K562 (cell line): ENCODE measurements around the gene ZBTB22. TPM values are rescaled to one million over a fixed set of nuclear protein-coding genes. Genes with fewer than 3 reads are reported as not detected.

ENCODE experiments used
- ATAC-seq: fragments of 200-7000 bp; cut with Tn5 transposase; 3 replicates; pipeline ENCODE4 v1.9.1; 2020; ENCODE audit warnings: moderate library complexity
- BruUV-seq: library from RNA; stranded (reverse); fragments of 400-500 nt; replicated peaks from 2 replicates; lab custom pipeline; 2021; lab: Mats Ljungman, UMichigan
- CTCF ChIA-PET: fragments of 300-600 bp; formaldehyde crosslinking; extraction: SDS; loops from one replicate; lab custom pipeline; 2021; ENCODE audit warnings: low intra/inter-chr PET ratio; lab: Yijun Ruan, JAX
- POLR2A ChIA-PET: fragments of 300-600, 350-650 bp; sonication (Branson Sonifier 250); formaldehyde crosslinking; extraction: SDS; loops from one replicate; lab custom pipeline; 2021; ENCODE audit warnings: antibody characterized with exemption, inconsistent platforms; lab: Yijun Ruan, JAX
- DNase-seq, 4 experiments: peaks; one replicate each; pipeline versions ENCODE4 v3.0.0 to v3.0.0-alpha.2; 2011 to 2018; ENCODE audit warnings: low spot score in 3 of 4, mixed read lengths in 3 of 4; ENCODE audit errors: extremely low read depth in 1 of 4
- FAIRE-seq: peaks from 2 replicates; lab custom pipeline; 2011; peaks lifted over from hg19 to GRCh38; lab: Jason Lieb, UNC
- H2AFZ ChIP-seq: 2 replicates; pipeline ENCODE4 v1.6.0; 2011; ENCODE audit warnings: low read depth, low read length, control low read depth, inconsistent platforms
- H3K27ac ChIP-seq: fragments of 200-600 bp; 3 replicates; pipeline ENCODE4 v1.8.0; 2011; ENCODE audit warnings: low read depth, mild to moderate bottlenecking, control low read depth, inconsistent platforms, low read length, moderate library complexity, mixed read lengths; ENCODE audit errors: extremely low read depth
- H3K27me3 ChIP-seq, 2 experiments: fragments of 300-600 bp in 1 of 2; 2 replicates in 1 of 2; 3 replicates in 1 of 2; pipeline versions ENCODE4 v1.6.0 to v1.8.0; 2011; ENCODE audit warnings: inconsistent platforms in 2 of 2, low read length in 2 of 2, mild to moderate bottlenecking in 1 of 2, mixed read lengths in 1 of 2, moderate library complexity in 1 of 2; ENCODE audit not compliant: control insufficient read depth in 2 of 2, insufficient read depth in 2 of 2
- H3K36me3 ChIP-seq: fragments of 300-600 bp; 3 replicates; pipeline ENCODE4 v1.8.0; 2011; ENCODE audit warnings: mild to moderate bottlenecking, low read length, inconsistent platforms; ENCODE audit not compliant: control insufficient read depth, insufficient read depth
- H3K4me1 ChIP-seq, 2 experiments: fragments of 200-600 bp in 1 of 2; replicated peaks in 1 of 2; 2 replicates in 1 of 2; 3 replicates in 1 of 2; pipeline versions ENCODE4 v1.5.1 to v1.8.0; 2011; ENCODE audit warnings: inconsistent platforms in 2 of 2, low read length in 2 of 2, mild to moderate bottlenecking in 1 of 2, mixed read lengths in 1 of 2, moderate library complexity in 1 of 2; ENCODE audit not compliant: control insufficient read depth in 2 of 2, insufficient read depth in 2 of 2
- H3K4me2 ChIP-seq: 2 replicates; pipeline ENCODE4 v1.6.1; 2011; ENCODE audit warnings: low read length, control low read depth, inconsistent platforms, mixed read lengths; ENCODE audit not compliant: insufficient read depth
- H3K4me3 ChIP-seq: fragments of 200-600 bp; sonication (generic), shearing (Covaris generic); 2 replicates; pipeline ENCODE4 v1.5.1; 2016; ENCODE audit warnings: control low read depth, inconsistent platforms
- H3K79me2 ChIP-seq: fragments of 200-600 bp; 3 replicates; pipeline ENCODE4 v1.8.0; 2011; ENCODE audit warnings: low read length, inconsistent platforms; ENCODE audit not compliant: control insufficient read depth, insufficient read depth
- H3K9ac ChIP-seq, 2 experiments: 2 replicates each; pipeline versions ENCODE4 v1.6.0 to v1.6.1; 2011; ENCODE audit warnings: low read depth in 2 of 2, low read length in 2 of 2, control low read depth in 1 of 2, inconsistent platforms in 1 of 2, mild to moderate bottlenecking in 1 of 2, mixed read lengths in 1 of 2; ENCODE audit not compliant: insufficient read depth in 1 of 2
- H3K9me1 ChIP-seq: one replicate; pipeline ENCODE4 v1.6.0; 2011; ENCODE audit warnings: inconsistent platforms, mild to moderate bottlenecking, low read length, moderate library complexity; ENCODE audit not compliant: control insufficient read depth, insufficient read depth
- H3K9me3 ChIP-seq: replicated peaks from 2 replicates; pipeline ENCODE4 v1.5.1; 2011; ENCODE audit warnings: low read depth, low read length, inconsistent platforms; ENCODE audit not compliant: control insufficient read depth, insufficient read depth
- H4K20me1 ChIP-seq: replicated peaks from 2 replicates; pipeline ENCODE4 v1.6.1; 2011; ENCODE audit warnings: low read length, inconsistent platforms, mixed read lengths; ENCODE audit not compliant: control insufficient read depth, insufficient read depth
- BRD9 ChIP-seq: fragments of 450-650 bp; IDR thresholded peaks from 2 replicates; pipeline ENCODE4 v1.6.1; 2018; ENCODE audit warnings: low read depth; ENCODE audit not compliant: partially characterized antibody
- BRF1 ChIP-seq: IDR thresholded peaks from 3 replicates; pipeline ENCODE4 v1.6.1; 2011; ENCODE audit warnings: borderline replicate concordance, mild to moderate bottlenecking; ENCODE audit not compliant: insufficient read length; ENCODE audit errors: extremely low read depth
- CC2D1A ChIP-seq: fragments of 450-650 bp; IDR thresholded peaks from 2 replicates; pipeline ENCODE4 v1.6.1; 2017; ENCODE audit warnings: mild to moderate bottlenecking
- ERF ChIP-seq: fragments of 450-650 bp; formaldehyde crosslinking; IDR thresholded peaks from 2 replicates; pipeline ENCODE4 v1.4.0; 2020; ENCODE audit warnings: mild to moderate bottlenecking, mixed read lengths
- LARP7 ChIP-seq: fragments of 450-650 bp; IDR thresholded peaks from 2 replicates; pipeline ENCODE4 v1.6.1; 2016
- MCM2 ChIP-seq: fragments of 450-650 bp; IDR thresholded peaks from 2 replicates; pipeline ENCODE4 v1.6.1; 2017; ENCODE audit warnings: low read depth, mild to moderate bottlenecking
- MIER1 ChIP-seq: fragments of 450-650 bp; IDR thresholded peaks from 2 replicates; pipeline ENCODE4 v1.6.1; 2016; ENCODE audit warnings: antibody characterized with exemption, mild to moderate bottlenecking, low read depth
- NBN ChIP-seq: fragments of 450-650 bp; IDR thresholded peaks from 2 replicates; pipeline ENCODE4 v1.6.1; 2016; ENCODE audit warnings: low read depth, mild to moderate bottlenecking
- NR2C2 ChIP-seq, 2 experiments: fragments of 200-800 bp in 1 of 2; sonication (Bioruptor generic) in 1 of 2; sonication (generic) in 1 of 2; formaldehyde crosslinking in 1 of 2; IDR thresholded peaks; 2 replicates each; pipeline versions ENCODE4 v1.6.1 to v1.8.0; 2016 to 2022; ENCODE audit warnings: mild to moderate bottlenecking in 1 of 2, missing compliant biosample characterization in 1 of 2, missing genetic modification characterization in 1 of 2, missing genetic modification reagents in 1 of 2
- ZKSCAN3 ChIP-seq: fragments of 250-450 bp; sonication (Bioruptor Pico); IDR thresholded peaks from 2 replicates; pipeline ENCODE4 v1.4.0; 2020
- WGBS: fragments of 100-300 bp; shearing (Covaris generic); methylation state at CpG from one replicate; pipeline ENCODE4 v1.1.6; 2016; ENCODE audit warnings: low coverage, mixed read lengths; ENCODE audit not compliant: insufficient coverage; ENCODE audit errors: missing lambda C conversion rate; 5-methylcytosine and 5-hydroxymethylcytosine counted together
- in situ Hi-C: fragments of 300-500 bp; cut with MboI; formaldehyde crosslinking; loops from 4 replicates; pipeline ENCODE4 v1.15.0; 2018; ENCODE audit warnings: inconsistent platforms, mixed read lengths
- intact Hi-C: fragments of 100-400 bp; cut with micrococcal nuclease; formaldehyde crosslinking; loops from 2 replicates; pipeline ENCODE4 v1.14.2; 2022
- polyA plus RNA-seq, 8 experiments: library from polyadenylated mRNA; depleted of rRNA in 4 of 8; stranded (reverse) in 5 of 8; unstranded in 3 of 8; fragments of >200 nt; fragmentation: Nextera tagmentation in 2 of 8; fragmentation: Illumina TruSeq in 1 of 8; extraction: Ambion mirVana in 2 of 8; extraction: Trizol in 1 of 8; gene quantifications; 2 replicates each; pipeline versions ENCODE4 v1.2.1 to v1.2.3, GENCODE V29; 2011 to 2014; ENCODE audit warnings: inconsistent platforms in 1 of 8, missing spikeins in 1 of 8
- total RNA-seq, 7 experiments: library from RNA; depleted of rRNA in 6 of 7; stranded (reverse); fragments of >200 nt in 6 of 7; fragmentation: Illumina TruSeq in 2 of 7; extraction: Trizol in 2 of 7; gene quantifications; 2 replicates each; pipeline versions ENCODE4 v1.2.1 to v1.2.3, GENCODE V29; 2011 to 2021; ENCODE audit warnings: low replicate concordance in 1 of 7
- TF ChIP-seq, protein P1 (sequence below), 2 experiments: IDR thresholded peaks in 1 of 2; conservative IDR thresholded peaks in 1 of 2; 2 replicates each; pipeline ENCODE4 v1.6.1; 2016; ENCODE audit warnings: low read depth in 2 of 2, mild to moderate bottlenecking in 1 of 2, missing compliant biosample characterization in 1 of 2, missing genetic modification characterization in 1 of 2, moderate library complexity in 1 of 2
- TF ChIP-seq, protein P2 (sequence below): sonication (generic); formaldehyde crosslinking; IDR thresholded peaks from 2 replicates; pipeline ENCODE4 v1.8.0; 2022; ENCODE audit warnings: mild to moderate bottlenecking, low read depth, missing genetic modification reagents
- TF ChIP-seq, protein P3 (sequence below): fragments of 150-350 bp; IDR thresholded peaks from 2 replicates; pipeline ENCODE4 v1.6.1; 2014; ENCODE audit warnings: low read depth, mild to moderate bottlenecking, low read length, borderline replicate concordance

ZBTB22 gene
- total and polyA plus RNA-seq, 9 of the 15 experiments (the other 6 are each of a cell fraction or from before 2014, with no cell fraction given) = 0.21 to 11.9 (median 7.1) TPM

DNA sequence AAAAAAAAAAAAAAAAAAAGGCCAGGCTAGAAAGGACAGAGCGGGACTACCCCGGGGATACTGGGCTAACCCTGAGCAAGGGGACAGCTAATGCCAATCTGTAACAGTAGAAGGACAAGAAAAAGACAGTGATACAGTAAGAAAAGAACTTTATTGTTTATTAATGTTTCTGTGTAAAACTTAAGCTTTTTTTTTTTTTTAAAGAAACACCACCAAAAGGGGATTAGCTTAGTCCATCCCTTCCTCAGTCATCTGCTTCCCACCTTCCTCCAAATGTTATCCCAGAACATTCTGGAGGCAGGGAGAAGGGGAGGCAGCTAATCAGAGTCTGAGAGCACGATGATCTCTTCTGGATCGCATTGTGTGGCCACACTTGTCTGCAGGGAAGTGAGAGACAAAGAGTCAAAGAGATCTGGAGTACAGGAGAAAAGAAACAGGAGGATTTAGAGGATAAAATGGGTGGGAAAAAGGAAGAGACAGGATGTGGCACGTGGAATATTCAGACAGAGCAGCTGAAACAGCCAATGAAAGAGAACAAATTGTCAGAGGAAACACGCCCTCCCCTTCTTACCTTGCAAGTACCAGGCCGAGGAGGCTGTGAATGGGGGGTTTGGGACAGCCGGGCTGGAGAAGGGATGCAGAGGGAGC, 1.0 kb upstream of the ZBTB22 start:
- 55% methylated on average over 8 of the region's 8 CpGs for WGBS
- ChIA-PET POLR2A (interaction anchor here (0.6 to 2.6 kb wide), 15 partner anchors 9 to 346 kb away, joined by 3 to 32 read pairs (median 3); partner anchors contain the start of genes CUTA, RGL2, RPS18 and VPS52), CTCF (no interaction called here)
- H3K9me1 ChIP-seq = peaks cover 3% of the 10 kb centered on the region
- in situ Hi-C loops (no loop called here), intact Hi-C loops (no loop called here)
- H3K27ac ChIP-seq = peak overlapping the region; percentile 79
- H3K4me3 ChIP-seq = peak overlapping the region; percentile 63
- peak overlapping the region; percentile 65 to 68 for H3K9ac ChIP-seq
- DNase-seq (peak in 1 of 4 experiments; percentile 23), FAIRE-seq (no peak), ATAC-seq (no peak)
- H3K36me3 ChIP-seq = peaks cover 43% of the 10 kb centered on the region
- no TSS peak for BruUV-seq
- peaks cover 56 to 72% of the 10 kb centered on the region in 2 experiments for H3K4me1 ChIP-seq
- peak overlapping the region; percentile 98; the same call in 1 of the 2 replicates for H2AFZ ChIP-seq
- H3K9me3 ChIP-seq = no peaks in the 10 kb centered on the region
- no peaks in the 10 kb centered on the region for H3K27me3 ChIP-seq
- 0 out of 2 replicates have a peak, but pooled peaks cover 3% of the 10 kb centered on the region for H4K20me1 ChIP-seq
- peak overlapping the region; percentile 97 for H3K4me2 ChIP-seq
- peaks cover 60% of the 10 kb centered on the region for H3K79me2 ChIP-seq
- TF ChIP-seq BRD9 (peak; percentile 49), ERF (CRISPR knock-in tag) (no peak), CC2D1A (no peak), NR2C2 (CRISPR knock-in tag; IDR thresholded peaks at IDR 0.05) (no peak), NR2C2 (tag; IDR thresholded peaks at IDR 0.05) (0 out of 2 replicates have a peak, but pooled peaks have one; percentile 35), BRF1 (no peak), NBN (0 out of 2 replicates have a peak, but pooled peaks have one; percentile 11), MIER1 (0 out of 2 replicates have a peak, but pooled peaks have one; percentile 56), MCM2 (no peak), LARP7 (0 out of 2 replicates have a peak, but pooled peaks have one; percentile 37), ZKSCAN3 (CRISPR knock-in tag) (no peak)
- TF ChIP-seq, protein P1, sequence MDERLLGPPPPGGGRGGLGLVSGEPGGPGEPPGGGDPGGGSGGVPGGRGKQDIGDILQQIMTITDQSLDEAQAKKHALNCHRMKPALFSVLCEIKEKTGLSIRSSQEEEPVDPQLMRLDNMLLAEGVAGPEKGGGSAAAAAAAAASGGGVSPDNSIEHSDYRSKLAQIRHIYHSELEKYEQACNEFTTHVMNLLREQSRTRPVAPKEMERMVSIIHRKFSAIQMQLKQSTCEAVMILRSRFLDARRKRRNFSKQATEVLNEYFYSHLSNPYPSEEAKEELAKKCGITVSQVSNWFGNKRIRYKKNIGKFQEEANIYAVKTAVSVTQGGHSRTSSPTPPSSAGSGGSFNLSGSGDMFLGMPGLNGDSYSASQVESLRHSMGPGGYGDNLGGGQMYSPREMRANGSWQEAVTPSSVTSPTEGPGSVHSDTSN (CRISPR knock-in tag; IDR thresholded peaks at IDR 0.05; ENCODE audit: low read depth) = no peak
- TF ChIP-seq, protein P1 (tag; conservative IDR thresholded peaks at IDR 0.05; ENCODE audit: low read depth) = no peak
- TF ChIP-seq, protein P2, sequence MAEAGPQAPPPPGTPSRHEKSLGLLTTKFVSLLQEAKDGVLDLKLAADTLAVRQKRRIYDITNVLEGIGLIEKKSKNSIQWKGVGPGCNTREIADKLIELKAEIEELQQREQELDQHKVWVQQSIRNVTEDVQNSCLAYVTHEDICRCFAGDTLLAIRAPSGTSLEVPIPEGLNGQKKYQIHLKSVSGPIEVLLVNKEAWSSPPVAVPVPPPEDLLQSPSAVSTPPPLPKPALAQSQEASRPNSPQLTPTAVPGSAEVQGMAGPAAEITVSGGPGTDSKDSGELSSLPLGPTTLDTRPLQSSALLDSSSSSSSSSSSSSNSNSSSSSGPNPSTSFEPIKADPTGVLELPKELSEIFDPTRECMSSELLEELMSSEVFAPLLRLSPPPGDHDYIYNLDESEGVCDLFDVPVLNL (CRISPR knock-in tag) = no peak
- TF ChIP-seq, protein P3, sequence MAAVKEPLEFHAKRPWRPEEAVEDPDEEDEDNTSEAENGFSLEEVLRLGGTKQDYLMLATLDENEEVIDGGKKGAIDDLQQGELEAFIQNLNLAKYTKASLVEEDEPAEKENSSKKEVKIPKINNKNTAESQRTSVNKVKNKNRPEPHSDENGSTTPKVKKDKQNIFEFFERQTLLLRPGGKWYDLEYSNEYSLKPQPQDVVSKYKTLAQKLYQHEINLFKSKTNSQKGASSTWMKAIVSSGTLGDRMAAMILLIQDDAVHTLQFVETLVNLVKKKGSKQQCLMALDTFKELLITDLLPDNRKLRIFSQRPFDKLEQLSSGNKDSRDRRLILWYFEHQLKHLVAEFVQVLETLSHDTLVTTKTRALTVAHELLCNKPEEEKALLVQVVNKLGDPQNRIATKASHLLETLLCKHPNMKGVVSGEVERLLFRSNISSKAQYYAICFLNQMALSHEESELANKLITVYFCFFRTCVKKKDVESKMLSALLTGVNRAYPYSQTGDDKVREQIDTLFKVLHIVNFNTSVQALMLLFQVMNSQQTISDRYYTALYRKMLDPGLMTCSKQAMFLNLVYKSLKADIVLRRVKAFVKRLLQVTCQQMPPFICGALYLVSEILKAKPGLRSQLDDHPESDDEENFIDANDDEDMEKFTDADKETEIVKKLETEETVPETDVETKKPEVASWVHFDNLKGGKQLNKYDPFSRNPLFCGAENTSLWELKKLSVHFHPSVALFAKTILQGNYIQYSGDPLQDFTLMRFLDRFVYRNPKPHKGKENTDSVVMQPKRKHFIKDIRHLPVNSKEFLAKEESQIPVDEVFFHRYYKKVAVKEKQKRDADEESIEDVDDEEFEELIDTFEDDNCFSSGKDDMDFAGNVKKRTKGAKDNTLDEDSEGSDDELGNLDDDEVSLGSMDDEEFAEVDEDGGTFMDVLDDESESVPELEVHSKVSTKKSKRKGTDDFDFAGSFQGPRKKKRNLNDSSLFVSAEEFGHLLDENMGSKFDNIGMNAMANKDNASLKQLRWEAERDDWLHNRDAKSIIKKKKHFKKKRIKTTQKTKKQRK = no peak
